ENCODE data around the gene UGT1A3. TPM values are rescaled to one million over a fixed set of nuclear protein-coding genes. Genes with fewer than 3 reads are reported as not detected.

The UGT1A3 gene
- total and polyA plus RNA-seq, 4 donors = 7.0 to 61.6 (median 18.2) TPM; not detected in 1

GRCh38 chr2:233818639-233819621 is 90.1 kb downstream of the UGT1A3 start:
- DNase-seq (ENCODE audit: low spot score) = no peak
- 84% methylated on average over 17 of the region's 17 CpGs for WGBS

DNA sequence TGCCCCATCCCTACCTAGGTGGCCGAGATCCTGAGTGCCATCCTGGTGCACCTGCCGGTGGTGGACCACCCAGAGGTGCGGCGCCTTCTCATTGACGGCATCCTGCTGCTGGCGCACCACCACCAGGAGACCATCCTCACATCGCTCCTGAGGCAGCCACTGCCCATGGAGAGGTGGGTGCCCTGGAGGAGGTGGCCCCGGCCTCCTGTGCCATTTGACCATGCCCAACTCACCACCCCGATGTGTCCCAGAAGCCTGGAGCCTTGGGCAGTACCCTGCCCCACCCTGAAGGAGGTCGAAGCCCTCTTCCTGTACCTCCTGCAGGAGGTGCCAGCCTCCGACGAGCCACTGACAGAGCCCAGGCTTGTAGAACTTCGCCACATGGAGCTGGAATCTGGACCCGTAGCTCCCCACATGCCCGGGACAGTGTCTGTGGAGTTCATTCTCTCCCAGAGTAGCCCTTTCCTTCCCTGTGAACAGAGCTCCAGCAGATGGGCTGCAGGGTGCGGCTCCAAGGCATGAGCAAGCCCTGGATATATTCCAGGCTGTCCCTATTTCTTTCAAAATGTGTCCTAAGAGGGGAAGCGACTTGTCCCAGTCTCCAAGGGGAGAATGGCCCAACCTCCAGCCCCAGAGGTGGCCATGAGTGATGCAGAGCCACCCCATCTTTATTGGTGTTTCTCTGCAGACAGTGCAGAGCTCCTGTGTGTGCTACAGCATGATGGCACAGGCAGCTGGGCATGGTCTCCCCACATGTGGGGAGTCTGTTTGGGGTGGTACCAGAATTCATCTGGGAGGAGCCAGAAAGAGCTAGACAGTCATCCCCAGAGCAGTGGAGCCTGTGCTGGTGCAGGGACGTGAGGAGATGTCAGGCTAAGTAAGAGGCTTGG is 91.3 kb downstream of the UGT1A3 start:
- H3K4me3 ChIP-seq (ENCODE audit: low read depth in 1 of 3, low read length in 3 of 3) = no peak overlapping the region
- H3K9ac ChIP-seq (ENCODE audit: low read depth in 1 of 2, low read length in 2 of 2) = no peak overlapping the region
- WGBS = 91% methylated on average over 18 of the region's 18 CpGs
- no peaks in the 10 kb centered on the region for H3K36me3 ChIP-seq (ENCODE audit: control insufficient read depth in 4 of 4, insufficient read depth in 3 of 4, low read depth in 1 of 4, low read length in 3 of 4)
- H3K27me3 ChIP-seq (ENCODE audit: control insufficient read depth in 4 of 4, insufficient read depth in 4 of 4, low read length in 3 of 4) = no peaks in the 10 kb centered on the region
- DNase-seq (ENCODE audit: low spot score) = no peak
- no peak overlapping the region for H3K27ac ChIP-seq (ENCODE audit: low read depth in 1 of 2, low read length in 2 of 2)
- H3K4me1 ChIP-seq (ENCODE audit: control insufficient read depth in 4 of 4, insufficient read depth in 4 of 4, low read length in 3 of 4) = peaks cover 6 to 38% (median 24%) of the 10 kb centered on the region in 4 donors
- no peaks in the 10 kb centered on the region for H3K9me3 ChIP-seq (ENCODE audit: control insufficient read depth in 4 of 4, low read length in 3 of 4)
- TF ChIP-seq NR2F2 (IDR thresholded peaks at IDR 0.05) (no peak), RAD21 (IDR thresholded peaks at IDR 0.05) (no peak), GABPA (IDR thresholded peaks at IDR 0.05 in 1 of 2, conservative IDR thresholded peaks at IDR 0.05 in 1 of 2) (no peak), YY1 (IDR thresholded peaks at IDR 0.05) (no peak), TAF1 (conservative IDR thresholded peaks at IDR 0.05) (no peak), MAX (IDR thresholded peaks at IDR 0.05) (no peak), CTCF (IDR thresholded peaks at IDR 0.05; ENCODE audit: low read depth, low read length, missing input control) (no peak)

More at GRCh38 chr2:233818639-233819621, 90.1 kb downstream of the UGT1A3 start:
- Histone ChIP-seq H3K27ac (ENCODE audit: low read depth in 1 of 2, low read length in 2 of 2) (peak overlapping the region; percentile 19 to 56), H3K4me3 (ENCODE audit: low read depth in 1 of 3, low read length in 3 of 3) (no peak overlapping the region), H3K9me3 (ENCODE audit: control insufficient read depth in 4 of 4, low read length in 3 of 4) (no peaks in the 10 kb centered on the region), H3K27me3 (ENCODE audit: control insufficient read depth in 4 of 4, insufficient read depth in 4 of 4, low read length in 3 of 4) (no peaks in the 10 kb centered on the region), H3K4me1 (ENCODE audit: control insufficient read depth in 4 of 4, insufficient read depth in 4 of 4, low read length in 3 of 4) (peaks cover 6 to 33% (median 21%) of the 10 kb centered on the region in 4 donors), H3K36me3 (ENCODE audit: control insufficient read depth in 4 of 4, insufficient read depth in 3 of 4, low read depth in 1 of 4, low read length in 3 of 4) (no peaks in the 10 kb centered on the region), H3K9ac (ENCODE audit: low read depth in 1 of 2, low read length in 2 of 2) (no peak overlapping the region)
- TF ChIP-seq RAD21 (IDR thresholded peaks at IDR 0.05) (no peak), FOXA1 (IDR thresholded peaks at IDR 0.05) (no peak), ZBTB33 (IDR thresholded peaks at IDR 0.05) (no peak), HNF4A (conservative IDR thresholded peaks at IDR 0.05) (no peak), GABPA (IDR thresholded peaks at IDR 0.05 in 1 of 2, conservative IDR thresholded peaks at IDR 0.05 in 1 of 2) (no peak), NR2F2 (IDR thresholded peaks at IDR 0.05) (no peak), FOXA2 (IDR thresholded peaks at IDR 0.05) (no peak), ATF3 (IDR thresholded peaks at IDR 0.05) (no peak), HNF4G (IDR thresholded peaks at IDR 0.05) (no peak), TAF1 (conservative IDR thresholded peaks at IDR 0.05) (no peak), JUND (IDR thresholded peaks at IDR 0.05) (no peak)
- TF ChIP-seq, protein P1, sequence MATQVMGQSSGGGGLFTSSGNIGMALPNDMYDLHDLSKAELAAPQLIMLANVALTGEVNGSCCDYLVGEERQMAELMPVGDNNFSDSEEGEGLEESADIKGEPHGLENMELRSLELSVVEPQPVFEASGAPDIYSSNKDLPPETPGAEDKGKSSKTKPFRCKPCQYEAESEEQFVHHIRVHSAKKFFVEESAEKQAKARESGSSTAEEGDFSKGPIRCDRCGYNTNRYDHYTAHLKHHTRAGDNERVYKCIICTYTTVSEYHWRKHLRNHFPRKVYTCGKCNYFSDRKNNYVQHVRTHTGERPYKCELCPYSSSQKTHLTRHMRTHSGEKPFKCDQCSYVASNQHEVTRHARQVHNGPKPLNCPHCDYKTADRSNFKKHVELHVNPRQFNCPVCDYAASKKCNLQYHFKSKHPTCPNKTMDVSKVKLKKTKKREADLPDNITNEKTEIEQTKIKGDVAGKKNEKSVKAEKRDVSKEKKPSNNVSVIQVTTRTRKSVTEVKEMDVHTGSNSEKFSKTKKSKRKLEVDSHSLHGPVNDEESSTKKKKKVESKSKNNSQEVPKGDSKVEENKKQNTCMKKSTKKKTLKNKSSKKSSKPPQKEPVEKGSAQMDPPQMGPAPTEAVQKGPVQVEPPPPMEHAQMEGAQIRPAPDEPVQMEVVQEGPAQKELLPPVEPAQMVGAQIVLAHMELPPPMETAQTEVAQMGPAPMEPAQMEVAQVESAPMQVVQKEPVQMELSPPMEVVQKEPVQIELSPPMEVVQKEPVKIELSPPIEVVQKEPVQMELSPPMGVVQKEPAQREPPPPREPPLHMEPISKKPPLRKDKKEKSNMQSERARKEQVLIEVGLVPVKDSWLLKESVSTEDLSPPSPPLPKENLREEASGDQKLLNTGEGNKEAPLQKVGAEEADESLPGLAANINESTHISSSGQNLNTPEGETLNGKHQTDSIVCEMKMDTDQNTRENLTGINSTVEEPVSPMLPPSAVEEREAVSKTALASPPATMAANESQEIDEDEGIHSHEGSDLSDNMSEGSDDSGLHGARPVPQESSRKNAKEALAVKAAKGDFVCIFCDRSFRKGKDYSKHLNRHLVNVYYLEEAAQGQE (IDR thresholded peaks at IDR 0.05) = no peak

Measured in liver (tissue), 9 donors.